Neural progenitor cell (in vitro differentiated cells): ENCODE data around the gene CCDC63. TPM values are rescaled to one million over a fixed set of nuclear protein-coding genes. Genes with fewer than 3 reads are reported as not detected.

ENCODE experiments used
- DNase-seq: peaks from one replicate; pipeline ENCODE4 v3.0.0-alpha.2; 2016; ENCODE audit warnings: low spot score
- H2AFZ ChIP-seq: fragments of 200-600 bp; sonication (generic); replicated peaks from 2 replicates; pipeline ENCODE4 v1.6.1; 2016; ENCODE audit warnings: antibody characterized with exemption
- H3F3A ChIP-seq: fragments of 200-600 bp; sonication (generic); 2 replicates; pipeline ENCODE4 v1.6.1; 2016; ENCODE audit warnings: antibody characterized with exemption, low read depth
- H3K27ac ChIP-seq: fragments of 200-600 bp; sonication (generic); 2 replicates; pipeline ENCODE4 v1.5.1; 2016; ENCODE audit warnings: mild to moderate bottlenecking
- H3K27me3 ChIP-seq: fragments of 200-600 bp; sonication (generic); 2 replicates; pipeline ENCODE4 v1.6.1; 2016; ENCODE audit warnings: mild to moderate bottlenecking, moderate library complexity
- H3K36me3 ChIP-seq: fragments of 200-600 bp; sonication (generic); 2 replicates; pipeline ENCODE4 v1.5.1; 2016
- H3K4me1 ChIP-seq: fragments of 200-600 bp; sonication (generic); 2 replicates; pipeline ENCODE4 v1.6.1; 2016; ENCODE audit warnings: mixed run types
- H3K4me2 ChIP-seq: fragments of 200-600 bp; sonication (generic); 2 replicates; pipeline ENCODE4 v1.6.1; 2016
- H3K4me3 ChIP-seq: fragments of 200-600 bp; sonication (generic); 2 replicates; pipeline ENCODE4 v1.5.1; 2016
- H3K79me2 ChIP-seq: fragments of 200-600 bp; sonication (generic); 2 replicates; pipeline ENCODE4 v1.6.1; 2016; ENCODE audit warnings: low read depth
- H3K9ac ChIP-seq: fragments of 200-600 bp; sonication (generic); 2 replicates; pipeline ENCODE4 v1.6.1; 2016
- H3K9me3 ChIP-seq: fragments of 200-600 bp; sonication (generic); 2 replicates; pipeline ENCODE4 v1.5.1; 2016; ENCODE audit warnings: low read depth
- H4K20me1 ChIP-seq: fragments of 200-600 bp; sonication (generic); 2 replicates; pipeline ENCODE4 v1.6.1; 2016; ENCODE audit warnings: low read depth
- H3K27ac Mint-ChIP-seq: 3 replicates; pipeline ENCODE4 v1.8.0; 2021; ENCODE audit warnings: mixed read lengths
- H3K27me3 Mint-ChIP-seq: 2 replicates; pipeline ENCODE4 v1.8.0; 2022; ENCODE audit warnings: low read depth, mild to moderate bottlenecking, inconsistent platforms, moderate library complexity, mixed read lengths; ENCODE audit not compliant: insufficient read depth
- H3K36me3 Mint-ChIP-seq: 3 replicates; pipeline ENCODE4 v1.8.0; 2021; ENCODE audit warnings: mixed read lengths
- H3K4me1 Mint-ChIP-seq: 3 replicates; pipeline ENCODE4 v1.8.0; 2021; ENCODE audit warnings: mixed read lengths
- H3K4me3 Mint-ChIP-seq: 3 replicates; pipeline ENCODE4 v1.8.0; 2021; ENCODE audit warnings: mild to moderate bottlenecking, moderate library complexity, mixed read lengths
- H3K9me3 Mint-ChIP-seq: 3 replicates; pipeline ENCODE4 v1.8.0; 2020; ENCODE audit warnings: mixed read lengths
- CTCF ChIP-seq: fragments of 200-600 bp; sonication (generic); IDR thresholded peaks from 2 replicates; pipeline ENCODE4 v1.5.1; 2017; ENCODE audit warnings: antibody characterized with exemption, mild to moderate bottlenecking
- EZH2 ChIP-seq: fragments of 200-600 bp; sonication (generic); IDR thresholded peaks from 2 replicates; pipeline ENCODE4 v1.6.1; 2017; ENCODE audit warnings: antibody characterized with exemption, mild to moderate bottlenecking, moderate library complexity
- EZH2phosphoT487 ChIP-seq: fragments of 200-600 bp; sonication (generic); IDR thresholded peaks from 2 replicates; pipeline ENCODE4 v1.6.1; 2017; ENCODE audit warnings: antibody characterized with exemption
- total RNA-seq: library from RNA; depleted of rRNA; stranded (reverse); fragments of >200 nt; gene quantifications from 2 replicates; pipeline ENCODE4 v1.2.3, GENCODE V29; 2015; ENCODE audit warnings: low replicate concordance

Gene CCDC63
- total RNA-seq, 1 donor from 2014 or later = 0.24 TPM

DNA sequence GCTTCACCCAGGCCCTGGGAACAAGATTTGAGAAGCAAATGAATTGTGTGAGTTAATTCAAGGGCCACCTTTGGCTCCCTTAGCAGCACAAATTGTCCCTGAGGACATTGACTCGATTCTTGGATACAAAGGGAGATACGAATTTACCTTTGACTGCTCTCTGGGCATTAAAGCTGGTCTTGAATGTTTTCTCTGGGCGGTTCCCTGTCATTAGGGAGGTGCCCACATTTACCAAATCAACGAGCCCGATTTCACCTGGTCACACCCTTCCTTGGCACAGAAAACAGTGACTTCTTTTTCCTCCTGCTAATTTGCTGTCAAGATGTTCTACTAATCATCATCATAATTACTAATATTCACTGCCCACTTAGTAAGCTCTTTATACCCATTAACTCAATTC is 27.1 kb upstream of the CCDC63 start:
- Histone ChIP-seq H3K27me3 (peaks cover 6% of the 10 kb centered on the region), H3F3A (no peaks in the 10 kb centered on the region), H3K9ac (no peak overlapping the region), H3K27ac (no peak overlapping the region), H3K4me1 (peaks cover 4% of the 10 kb centered on the region), H3K4me3 (no peak overlapping the region), H2AFZ (no peak overlapping the region), H4K20me1 (no peaks in the 10 kb centered on the region), H3K79me2 (no peaks in the 10 kb centered on the region), H3K4me2 (no peak overlapping the region), H3K9me3 (no peaks in the 10 kb centered on the region), H3K36me3 (no peaks in the 10 kb centered on the region)
- no peak for DNase-seq
- Mint-ChIP-seq H3K36me3 (no peaks in the 10 kb centered on the region), H3K4me1 (peaks cover 19% of the 10 kb centered on the region), H3K9me3 (no peaks in the 10 kb centered on the region), H3K27ac (no peak overlapping the region), H3K27me3 (peaks cover 29% of the 10 kb centered on the region), H3K4me3 (no peak overlapping the region)
- TF ChIP-seq CTCF (no peak), EZH2 (no peak), EZH2phosphoT487 (no peak)

DNA sequence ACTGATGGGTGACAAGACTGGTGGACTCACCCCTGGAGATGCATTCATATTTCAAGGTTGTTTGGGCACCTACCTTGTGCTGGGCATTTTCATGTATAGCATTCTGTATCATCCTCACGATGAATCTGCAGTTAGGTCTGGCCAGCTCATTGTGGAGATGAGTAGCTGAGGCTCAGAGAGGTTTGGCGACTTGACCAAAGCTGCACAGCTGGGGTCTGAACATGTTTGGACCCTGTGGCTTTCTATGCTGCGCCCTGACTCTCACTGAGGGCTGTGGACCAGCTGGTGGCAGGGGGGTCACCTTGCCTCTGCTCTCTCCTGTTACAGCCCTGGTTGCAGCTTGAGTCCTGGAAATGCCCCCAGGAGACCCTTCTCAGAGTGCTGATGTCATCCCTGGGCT is 24.9 kb upstream of the CCDC63 start:
- no peaks in the 10 kb centered on the region for H4K20me1 ChIP-seq
- H3K36me3 ChIP-seq = no peaks in the 10 kb centered on the region
- H3K27me3 ChIP-seq = no peaks in the 10 kb centered on the region
- H3K4me1 Mint-ChIP-seq = peaks cover 10% of the 10 kb centered on the region
- DNase-seq = no peak
- no peak overlapping the region for H2AFZ ChIP-seq
- H3K4me3 ChIP-seq = no peak overlapping the region
- peak overlapping the region; percentile 46 for H3K27ac Mint-ChIP-seq
- H3K4me2 ChIP-seq = no peak overlapping the region
- no peaks in the 10 kb centered on the region for H3K79me2 ChIP-seq
- no peak for TF ChIP-seq EZH2phosphoT487
- TF ChIP-seq CTCF = no peak
- TF ChIP-seq EZH2 = no peak
- peaks cover 23% of the 10 kb centered on the region for H3K27me3 Mint-ChIP-seq
- no peaks in the 10 kb centered on the region for H3K9me3 ChIP-seq
- H3K27ac ChIP-seq = no peak overlapping the region
- H3K36me3 Mint-ChIP-seq = no peaks in the 10 kb centered on the region
- no peak overlapping the region for H3K4me3 Mint-ChIP-seq
- no peak overlapping the region for H3K9ac ChIP-seq
- no peaks in the 10 kb centered on the region for H3F3A ChIP-seq
- H3K4me1 ChIP-seq = no peaks in the 10 kb centered on the region
- no peaks in the 10 kb centered on the region for H3K9me3 Mint-ChIP-seq

GRCh38 chr12:110822821-110823415 is 23.9 kb upstream of the CCDC63 start:
- TF ChIP-seq CTCF (no peak), EZH2phosphoT487 (no peak), EZH2 (no peak)

More at GRCh38 chr12:110822821-110823415, 23.9 kb upstream of the CCDC63 start:
- H3K4me1 ChIP-seq = no peaks in the 10 kb centered on the region
- no peak overlapping the region for H3K27ac Mint-ChIP-seq
- H3K36me3 Mint-ChIP-seq = no peaks in the 10 kb centered on the region
- no peak overlapping the region for H3K4me3 Mint-ChIP-seq
- no peaks in the 10 kb centered on the region for H3K36me3 ChIP-seq
- no peak overlapping the region for H2AFZ ChIP-seq
- H3K9me3 Mint-ChIP-seq = no peaks in the 10 kb centered on the region
- H3K27me3 Mint-ChIP-seq = peaks cover 23% of the 10 kb centered on the region
- no peaks in the 10 kb centered on the region for H4K20me1 ChIP-seq
- H3K4me1 Mint-ChIP-seq = peaks cover 12% of the 10 kb centered on the region
- no peak overlapping the region for H3K9ac ChIP-seq
- no peaks in the 10 kb centered on the region for H3F3A ChIP-seq
- no peaks in the 10 kb centered on the region for H3K9me3 ChIP-seq
- H3K79me2 ChIP-seq = no peaks in the 10 kb centered on the region
- H3K4me2 ChIP-seq = no peak overlapping the region
- no peak overlapping the region for H3K4me3 ChIP-seq
- no peak for DNase-seq
- no peaks in the 10 kb centered on the region for H3K27me3 ChIP-seq
- H3K27ac ChIP-seq = no peak overlapping the region
